BLaER1 treated with 17β-estradiol and CSF1 and Interleukin-3, amounts not matched to agents 10 nM and 100 nM (cell line): ENCODE measurements around the gene STIL.
A peak's percentile ranks its signal among the peaks of the same experiment; 100 is the strongest.
"Not testable (repeated sequence)": the region's sequence is repeated elsewhere in the genome, so short reads cannot be mapped to it uniquely, and the experiment has no call there.

Experiments used
- H3K27ac ChIP-seq, 11 experiments: shearing (Covaris generic); formaldehyde crosslinking; 2 replicates each; pipeline ENCODE4 v1.8.1; 2022
- H3K27me3 ChIP-seq, 11 experiments: shearing (Covaris generic); formaldehyde crosslinking; 2 replicates each; pipeline ENCODE4 v1.8.1; 2022
- H3K36me3 ChIP-seq, 11 experiments: shearing (Covaris generic); formaldehyde crosslinking; 2 replicates each; pipeline ENCODE4 v1.8.1; 2022
- H3K4me1 ChIP-seq, 10 experiments: shearing (Covaris generic); formaldehyde crosslinking; 2 replicates each; pipeline ENCODE4 v1.8.1; 2022
- H3K4me2 ChIP-seq, 11 experiments: shearing (Covaris generic); formaldehyde crosslinking; 2 replicates each; pipeline ENCODE4 v1.8.1; 2022
- H3K4me3 ChIP-seq, 10 experiments: shearing (Covaris generic); formaldehyde crosslinking; 2 replicates each; pipeline ENCODE4 v1.8.1; 2022
- H3K9ac ChIP-seq, 11 experiments: shearing (Covaris generic); formaldehyde crosslinking; 2 replicates each; pipeline ENCODE4 v1.8.1; 2022
- H3K9me3 ChIP-seq, 11 experiments: shearing (Covaris generic); formaldehyde crosslinking; replicated peaks in 1 of 11; 2 replicates each; pipeline ENCODE4 v1.8.1; 2022
- H4K20me1 ChIP-seq, 11 experiments: shearing (Covaris generic); formaldehyde crosslinking; 2 replicates each; pipeline ENCODE4 v1.8.1; 2022
- Cebpa-rat ChIP-seq, 11 experiments: shearing (Covaris generic); IDR thresholded peaks; 2 replicates each; pipeline ENCODE4 v1.8.1; 2022

The STIL gene

GRCh38 chr1:47298025-47298699 is 15.8 kb downstream of the STIL start:
- H3K36me3 ChIP-seq = peaks cover 25 to 100% (median 98%) of the 10 kb centered on the region in 11 experiments
- peak overlapping the region in 2 of 11 experiments; percentile 4 to 39; a peak in 2 of 22 replicates for H3K4me2 ChIP-seq
- TF ChIP-seq Cebpa-rat (IDR thresholded peaks at IDR 0.05) = no peak
- H3K4me3 ChIP-seq = no peak overlapping the region
- no peaks in the 10 kb centered on the region for H3K27me3 ChIP-seq
- peaks cover 0 to 9% (median 0%) of the 10 kb centered on the region in 10 experiments; a peak in 4 of 20 replicates for H3K4me1 ChIP-seq
- H3K27ac ChIP-seq = no peak overlapping the region
- no peak overlapping the region for H3K9ac ChIP-seq
- peaks cover 0 to 2% (median 0%) of the 10 kb centered on the region in 11 experiments; a peak in 2 of 22 replicates for H4K20me1 ChIP-seq
- no peaks in the 10 kb centered on the region for H3K9me3 ChIP-seq

DNA sequence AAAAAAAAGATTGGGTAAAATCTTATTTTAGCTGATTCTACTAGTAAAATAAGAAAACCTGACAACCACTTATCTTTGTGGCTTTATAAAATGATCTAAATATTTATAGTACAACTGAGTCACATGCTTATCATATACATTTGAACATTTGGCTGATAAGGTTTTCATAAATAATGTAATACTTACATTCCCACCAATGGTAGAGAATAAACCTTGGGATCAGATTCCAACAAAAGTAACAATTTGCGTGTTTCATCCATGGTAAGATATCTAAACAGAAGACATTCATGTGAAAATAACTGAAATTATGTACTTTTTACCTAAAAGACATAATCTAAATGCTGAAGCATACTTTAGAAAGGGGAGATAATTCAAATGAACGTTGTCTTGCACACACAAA is 18.4 kb downstream of the STIL start:
- peaks cover 23 to 100% (median 97%) of the 10 kb centered on the region in 11 experiments; a peak in 21 of 22 replicates for H3K36me3 ChIP-seq
- no peak overlapping the region for H3K4me3 ChIP-seq
- no peak overlapping the region for H3K9ac ChIP-seq
- TF ChIP-seq Cebpa-rat (IDR thresholded peaks at IDR 0.05) = no peak
- H3K4me2 ChIP-seq = no peak overlapping the region
- H3K9me3 ChIP-seq = no peaks in the 10 kb centered on the region
- H4K20me1 ChIP-seq = no peaks in the 10 kb centered on the region; a peak in 1 of 22 replicates
- no peak overlapping the region for H3K27ac ChIP-seq
- H3K4me1 ChIP-seq = peaks cover 0 to 9% (median 0%) of the 10 kb centered on the region in 10 experiments; a peak in 4 of 20 replicates
- no peaks in the 10 kb centered on the region for H3K27me3 ChIP-seq

GRCh38 chr1:47294863-47295262 is 19.1 kb downstream of the STIL start:
- not testable (repeated sequence) for H3K4me1 ChIP-seq, H3K27me3 ChIP-seq, H3K4me3 ChIP-seq, H3K9ac ChIP-seq, H3K27ac ChIP-seq, H4K20me1 ChIP-seq, H3K4me2 ChIP-seq, H3K9me3 ChIP-seq
- H3K36me3 ChIP-seq = peaks cover 19 to 100% (median 95%) of the 10 kb centered on the region in 11 experiments; a peak in 20 of 22 replicates

GRCh38 chr1:47288116-47288515 is 25.8 kb downstream of the STIL start:
- peaks cover 19 to 94% (median 88%) of the 10 kb centered on the region in 11 experiments; a peak in 21 of 22 replicates for H3K36me3 ChIP-seq
- H3K4me3 ChIP-seq, H3K9ac ChIP-seq, H3K27me3 ChIP-seq, H4K20me1 ChIP-seq, H3K4me1 ChIP-seq, H3K9me3 ChIP-seq, H3K4me2 ChIP-seq, H3K27ac ChIP-seq: not testable (repeated sequence)

DNA sequence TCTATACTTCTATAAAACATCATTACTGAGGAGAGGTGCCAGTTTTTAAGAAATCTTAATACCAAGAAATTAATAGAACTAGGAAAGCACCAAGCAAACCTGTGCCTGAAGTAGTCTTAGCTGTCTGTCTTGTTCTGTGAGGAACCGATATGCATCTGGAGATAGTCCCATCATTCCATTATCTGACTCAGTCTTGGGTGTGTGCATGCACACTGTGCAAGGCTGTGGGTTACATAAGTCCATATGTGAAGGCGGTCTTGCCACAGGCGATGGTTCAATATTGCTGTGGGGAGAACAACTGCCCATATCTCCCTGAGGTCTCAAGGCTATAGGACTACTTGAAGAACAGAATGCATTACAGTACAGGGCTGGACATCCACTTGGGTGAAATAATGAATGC is 33.8 kb downstream of the STIL start:
- H3K9me3 ChIP-seq = no peaks in the 10 kb centered on the region

DNA sequence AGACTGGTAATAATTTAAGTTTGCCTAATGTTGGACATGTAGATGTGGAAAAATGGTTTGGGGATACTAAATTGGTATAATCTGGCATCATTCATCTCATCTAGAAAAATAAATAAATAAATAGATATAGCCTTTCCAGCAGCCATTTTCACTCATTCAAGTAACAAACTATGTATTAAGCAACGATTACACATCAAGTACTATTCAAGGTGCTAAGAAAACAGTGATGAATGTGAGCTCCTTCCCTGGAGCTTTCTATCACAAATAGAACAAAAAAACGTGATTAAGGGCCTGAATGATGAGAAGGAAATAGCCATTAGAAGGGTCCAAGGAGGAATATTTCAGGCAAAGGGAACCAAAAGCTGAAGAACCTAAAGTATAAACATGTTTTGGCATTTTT is 37.1 kb downstream of the STIL start:
- no peak overlapping the region for H3K4me2 ChIP-seq
- no peak overlapping the region for H3K9ac ChIP-seq
- H3K27ac ChIP-seq = no peak overlapping the region
- TF ChIP-seq Cebpa-rat (IDR thresholded peaks at IDR 0.05) = no peak
- no peaks in the 10 kb centered on the region for H3K27me3 ChIP-seq
- H4K20me1 ChIP-seq = peaks cover 0 to 22% (median 7%) of the 10 kb centered on the region in 11 experiments; a peak in 10 of 22 replicates
- H3K4me1 ChIP-seq = no peaks in the 10 kb centered on the region
- peaks cover 16 to 92% (median 76%) of the 10 kb centered on the region in 11 experiments for H3K36me3 ChIP-seq
- no peak overlapping the region for H3K4me3 ChIP-seq
- H3K9me3 ChIP-seq = no peaks in the 10 kb centered on the region

More for the DNA sequence above, 33.8 kb downstream of the STIL start:
- H4K20me1 ChIP-seq = peaks cover 0 to 14% (median 0%) of the 10 kb centered on the region in 11 experiments; a peak in 6 of 22 replicates
- no peak overlapping the region for H3K4me2 ChIP-seq
- no peak overlapping the region for H3K4me3 ChIP-seq
- no peaks in the 10 kb centered on the region for H3K4me1 ChIP-seq
- TF ChIP-seq Cebpa-rat (IDR thresholded peaks at IDR 0.05) = no peak
- H3K9ac ChIP-seq = no peak overlapping the region
- H3K36me3 ChIP-seq = peaks cover 20 to 97% (median 87%) of the 10 kb centered on the region in 11 experiments
- H3K27ac ChIP-seq = no peak overlapping the region
- no peaks in the 10 kb centered on the region for H3K27me3 ChIP-seq

DNA sequence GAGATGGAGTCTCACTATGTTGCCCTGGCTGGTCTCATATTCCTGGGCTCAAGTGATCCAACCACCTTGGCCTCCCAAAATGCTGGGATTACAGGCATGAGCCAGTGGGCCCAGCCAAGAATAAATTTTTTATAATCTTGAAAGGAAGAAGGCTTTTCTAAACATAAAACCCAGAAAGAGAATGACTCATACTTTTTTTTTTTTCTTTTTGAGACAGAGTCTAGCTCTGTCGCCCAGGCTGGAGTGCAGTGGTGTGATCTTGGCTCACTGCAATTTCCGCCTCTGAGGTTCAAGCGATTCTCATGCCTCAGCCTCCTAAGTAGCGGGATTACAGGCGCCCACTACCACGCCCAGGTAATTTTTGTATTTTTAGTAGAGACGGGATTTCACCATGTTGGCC is 38.1 kb downstream of the STIL start:
- H3K36me3 ChIP-seq = peaks cover 14 to 92% (median 80%) of the 10 kb centered on the region in 11 experiments

GRCh38 chr1:47265529-47265928 is 48.4 kb downstream of the STIL start:
- H3K9ac ChIP-seq, H3K4me3 ChIP-seq, H3K9me3 ChIP-seq, H4K20me1 ChIP-seq, H3K4me2 ChIP-seq, H3K4me1 ChIP-seq, H3K27me3 ChIP-seq, H3K27ac ChIP-seq: not testable (repeated sequence)
- peaks cover 11 to 100% (median 92%) of the 10 kb centered on the region in 11 experiments; a peak in 21 of 22 replicates for H3K36me3 ChIP-seq

More for the DNA sequence above, 38.1 kb downstream of the STIL start:
- H3K4me2 ChIP-seq, H3K4me3 ChIP-seq, H3K9ac ChIP-seq, H3K27ac ChIP-seq, H3K9me3 ChIP-seq, H3K4me1 ChIP-seq, H3K27me3 ChIP-seq: not testable (repeated sequence)
- H4K20me1 ChIP-seq = peaks cover 0 to 22% (median 7%) of the 10 kb centered on the region in 11 experiments; a peak in 10 of 22 replicates

DNA sequence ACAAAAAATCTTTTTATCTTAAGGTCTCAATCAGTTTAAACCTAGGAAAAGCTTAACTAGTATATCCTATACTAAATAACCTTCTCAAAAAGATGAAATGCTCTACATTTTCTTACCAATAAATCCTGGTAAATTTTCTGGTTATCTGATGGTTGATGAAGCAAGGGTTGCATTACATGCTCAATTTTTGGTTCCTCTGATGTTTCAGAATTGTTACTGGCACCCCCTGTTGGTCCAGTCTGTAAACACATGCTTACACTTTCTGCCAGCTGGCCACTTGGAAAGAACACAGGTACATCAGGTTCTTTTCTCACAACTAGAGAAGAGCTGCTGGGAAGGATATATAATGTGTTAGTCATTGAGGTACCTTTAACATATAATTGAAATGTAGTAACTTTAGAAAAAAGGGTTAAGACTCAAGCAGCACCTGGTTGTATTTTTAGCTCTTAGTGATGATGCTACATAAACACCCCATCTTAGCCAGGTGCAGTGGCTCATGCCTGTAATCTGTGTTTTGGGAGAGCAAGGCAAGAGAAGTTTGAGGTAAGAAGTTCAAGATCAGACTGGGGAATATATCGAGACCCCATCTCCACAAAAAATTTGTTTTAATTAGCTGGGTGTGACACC is 51.0 kb downstream of the STIL start:
- no peak overlapping the region for H3K9ac ChIP-seq
- no peak for TF ChIP-seq Cebpa-rat (IDR thresholded peaks at IDR 0.05)
- no peak overlapping the region for H3K4me2 ChIP-seq
- H3K27me3 ChIP-seq = no peaks in the 10 kb centered on the region
- no peak overlapping the region for H3K4me3 ChIP-seq
- H3K9me3 ChIP-seq = no peaks in the 10 kb centered on the region
- no peaks in the 10 kb centered on the region for H3K4me1 ChIP-seq
- no peak overlapping the region for H3K27ac ChIP-seq
- peaks cover 0 to 5% (median 0%) of the 10 kb centered on the region in 11 experiments; a peak in 3 of 22 replicates for H4K20me1 ChIP-seq
- H3K36me3 ChIP-seq = peaks cover 4 to 100% (median 92%) of the 10 kb centered on the region in 11 experiments; a peak in 21 of 22 replicates
